H9 (cell line): ENCODE data around the gene GPI. TPM values are rescaled to one million over a fixed set of nuclear protein-coding genes. Genes with fewer than 3 reads are reported as not detected.

Source experiments
- DNase-seq: peaks from one replicate; pipeline ENCODE4 v3.0.0-alpha.2; 2017
- H2AFZ ChIP-seq: one replicate; pipeline ENCODE4 v1.6.1; 2013; ENCODE audit warnings: mild to moderate bottlenecking, low read length, control low read depth, moderate library complexity
- H2AK5ac ChIP-seq: 2 replicates; pipeline ENCODE4 v1.6.1; 2013; ENCODE audit warnings: low read length, control low read depth, mixed read lengths; ENCODE audit not compliant: insufficient read length
- H2BK120ac ChIP-seq: one replicate; pipeline ENCODE4 v1.6.1; 2013; ENCODE audit warnings: low read depth, mild to moderate bottlenecking, low read length, control low read depth, inconsistent platforms; ENCODE audit not compliant: poor library complexity, severe bottlenecking
- H2BK12ac ChIP-seq: 2 replicates; pipeline ENCODE4 v1.6.1; 2013; ENCODE audit warnings: low read length, control low read depth, mixed read lengths, low read depth; ENCODE audit not compliant: insufficient read length
- H2BK15ac ChIP-seq: 2 replicates; pipeline ENCODE4 v1.6.1; 2013; ENCODE audit warnings: low read depth, low read length, control low read depth
- H2BK20ac ChIP-seq: one replicate; pipeline ENCODE4 v1.6.1; 2013; ENCODE audit warnings: low read depth, mild to moderate bottlenecking, low read length, control low read depth, inconsistent platforms; ENCODE audit not compliant: poor library complexity, severe bottlenecking
- H2BK5ac ChIP-seq: 2 replicates; pipeline ENCODE4 v1.6.1; 2013; ENCODE audit warnings: low read length, control low read depth, mixed read lengths; ENCODE audit not compliant: insufficient read length
- H3K14ac ChIP-seq: 2 replicates; pipeline ENCODE4 v1.6.1; 2013; ENCODE audit warnings: low read length, control low read depth; ENCODE audit not compliant: insufficient read depth
- H3K18ac ChIP-seq: 2 replicates; pipeline ENCODE4 v1.6.1; 2013; ENCODE audit warnings: low read depth, mild to moderate bottlenecking, mixed read lengths, low read length, control low read depth; ENCODE audit not compliant: insufficient read length
- H3K23ac ChIP-seq: 2 replicates; pipeline ENCODE4 v1.6.1; 2013; ENCODE audit warnings: low read length, control low read depth, mixed read lengths, low read depth; ENCODE audit not compliant: insufficient read length
- H3K23me2 ChIP-seq: 2 replicates; pipeline ENCODE4 v1.6.1; 2013; ENCODE audit warnings: low read depth, mild to moderate bottlenecking, mixed read lengths, low read length, control low read depth; ENCODE audit not compliant: insufficient read length, poor library complexity, severe bottlenecking
- H3K27ac ChIP-seq: 2 replicates; pipeline ENCODE4 v1.5.1; 2013; ENCODE audit warnings: low read length, control low read depth, mixed read lengths, low read depth; ENCODE audit not compliant: insufficient read length
- H3K27me3 ChIP-seq: 2 replicates; pipeline ENCODE4 v1.6.1; 2013; ENCODE audit warnings: low read length, control low read depth, inconsistent platforms; ENCODE audit not compliant: insufficient read depth
- H3K4ac ChIP-seq: 2 replicates; pipeline ENCODE4 v1.6.1; 2013; ENCODE audit warnings: low read depth, mild to moderate bottlenecking, control low read depth, inconsistent platforms, low read length, moderate library complexity
- H3K4me1 ChIP-seq: 2 replicates; pipeline ENCODE4 v1.6.1; 2013; ENCODE audit warnings: low read length, control low read depth, inconsistent platforms; ENCODE audit not compliant: insufficient read depth
- H3K4me2 ChIP-seq: 2 replicates; pipeline ENCODE4 v1.6.1; 2013; ENCODE audit warnings: low read length, control low read depth, mixed read lengths; ENCODE audit not compliant: insufficient read length, insufficient read depth
- H3K56ac ChIP-seq: 2 replicates; pipeline ENCODE4 v1.6.1; 2013; ENCODE audit warnings: low read depth, mild to moderate bottlenecking, mixed read lengths, low read length, control low read depth; ENCODE audit not compliant: insufficient read length
- H3K79me1 ChIP-seq: 2 replicates; pipeline ENCODE4 v1.6.1; 2013; ENCODE audit warnings: low read depth, mild to moderate bottlenecking, moderate library complexity, low read length, control low read depth, inconsistent platforms; ENCODE audit not compliant: insufficient read depth, poor library complexity, severe bottlenecking
- H3K79me2 ChIP-seq: 2 replicates; pipeline ENCODE4 v1.6.1; 2013; ENCODE audit warnings: low read length, control low read depth, inconsistent platforms; ENCODE audit not compliant: insufficient read depth
- H3K9ac ChIP-seq: 2 replicates; pipeline ENCODE4 v1.6.1; 2013; ENCODE audit warnings: low read length, control low read depth, mixed read lengths; ENCODE audit not compliant: insufficient read length; ENCODE audit errors: extremely low read depth
- H3K9me3 ChIP-seq: one replicate; pipeline ENCODE4 v1.6.1; 2013; ENCODE audit warnings: low read depth, low read length, inconsistent platforms; ENCODE audit not compliant: control insufficient read depth
- H3T11ph ChIP-seq: one replicate; pipeline ENCODE4 v1.6.1; 2013; ENCODE audit warnings: mild to moderate bottlenecking, low read length, control low read depth, inconsistent platforms
- H4K20me1 ChIP-seq: one replicate; pipeline ENCODE4 v1.6.1; 2013; ENCODE audit not compliant: control insufficient read depth, insufficient read length, insufficient read depth
- H4K5ac ChIP-seq: 2 replicates; pipeline ENCODE4 v1.6.1; 2013; ENCODE audit warnings: low read depth, mild to moderate bottlenecking, mixed read lengths, low read length, control low read depth; ENCODE audit not compliant: insufficient read length
- H4K8ac ChIP-seq: replicated peaks from 2 replicates; pipeline ENCODE4 v1.6.1; 2013; ENCODE audit warnings: low read length, control low read depth, mixed read lengths, low read depth; ENCODE audit not compliant: insufficient read length
- H4K91ac ChIP-seq: 2 replicates; pipeline ENCODE4 v1.6.1; 2013; ENCODE audit warnings: low read depth, mild to moderate bottlenecking, moderate library complexity, mixed read lengths, low read length, control low read depth; ENCODE audit not compliant: insufficient read length
- H3K27ac Mint-ChIP-seq, 3 experiments: 2 replicates in 2 of 3; 3 replicates in 1 of 3; pipeline ENCODE4 v1.8.0; 2020 to 2021; ENCODE audit warnings: mixed read lengths in 3 of 3, mild to moderate bottlenecking in 1 of 3, moderate library complexity in 1 of 3
- H3K27me3 Mint-ChIP-seq: 2 replicates; pipeline ENCODE4 v1.8.0; 2021; ENCODE audit warnings: low read depth, mild to moderate bottlenecking, moderate library complexity, mixed read lengths
- H3K36me3 Mint-ChIP-seq, 3 experiments: 2 replicates in 2 of 3; 3 replicates in 1 of 3; pipeline ENCODE4 v1.8.0; 2020 to 2021; ENCODE audit warnings: low read depth in 3 of 3, mixed read lengths in 3 of 3; ENCODE audit not compliant: insufficient read depth in 1 of 3
- H3K4me1 Mint-ChIP-seq, 2 experiments: 2 replicates each; pipeline ENCODE4 v1.8.0; 2020; ENCODE audit warnings: mixed read lengths in 2 of 2
- H3K4me3 Mint-ChIP-seq, 2 experiments: 2 replicates in 1 of 2; 3 replicates in 1 of 2; pipeline ENCODE4 v1.8.0; 2020 to 2021; ENCODE audit warnings: mild to moderate bottlenecking in 2 of 2, mixed read lengths in 2 of 2, moderate library complexity in 1 of 2
- H3K9me3 Mint-ChIP-seq, 2 experiments: 2 replicates in 1 of 2; 3 replicates in 1 of 2; pipeline ENCODE4 v1.8.0; 2020; ENCODE audit warnings: mild to moderate bottlenecking in 2 of 2, mixed read lengths in 2 of 2, moderate library complexity in 1 of 2
- CTCF ChIP-seq: fragments of 200-600 bp; sonication (generic); conservative IDR thresholded peaks from 3 replicates; pipeline ENCODE4 v1.8.0; 2021; ENCODE audit warnings: antibody characterized with exemption, mild to moderate bottlenecking
- WGBS: extraction: QIAGEN DNeasy Blood & Tissue Kit; methylation state at CpG from one replicate; pipeline ENCODE4 v1.1.7; 2013; ENCODE audit warnings: missing lambda C conversion rate, low lambda C conversion rate, mixed read lengths; ENCODE audit not compliant: insufficient read length; ENCODE audit errors: extremely low coverage; 5-methylcytosine and 5-hydroxymethylcytosine counted together
- total RNA-seq: library from RNA; stranded (reverse); gene quantifications from 2 replicates; pipeline ENCODE4 v1.2.1, GENCODE V29; 2021

Gene GPI
- total RNA-seq, 1 experiment from 2014 or later = 373 TPM

- Histone ChIP-seq H3K79me2 (peaks cover 38% of the 10 kb centered on the region; the same call in 1 of the 2 replicates), H3K14ac (no peak overlapping the region), H3K23me2 (peaks cover 3% of the 10 kb centered on the region), H3T11ph (no peak overlapping the region), H2BK20ac (no peak overlapping the region), H2BK5ac (no peak overlapping the region), H2BK12ac (no peak overlapping the region), H3K23ac (no peak overlapping the region), H2AK5ac (no peak overlapping the region), H3K18ac (no peak overlapping the region), H3K56ac (no peak overlapping the region), H4K20me1 (no peaks in the 10 kb centered on the region), H2BK120ac (no peak overlapping the region), H3K27ac (no peak overlapping the region), H3K79me1 (peaks cover 6% of the 10 kb centered on the region), H3K9me3 (no peaks in the 10 kb centered on the region), H3K4me2 (no peak overlapping the region), H3K4ac (no peak overlapping the region), H4K91ac (no peak overlapping the region), H2AFZ (no peak overlapping the region), H2BK15ac (no peak overlapping the region), H3K4me1 (no peaks in the 10 kb centered on the region; the same call in 1 of the 2 replicates), H4K5ac (no peak overlapping the region), H4K8ac (no peak overlapping the region), H3K9ac (no peak overlapping the region), H3K27me3 (no peaks in the 10 kb centered on the region)
- peak overlapping the region in 1 of 3 experiments; percentile 67; a peak in 1 of 7 replicates for H3K27ac Mint-ChIP-seq
- H3K9me3 Mint-ChIP-seq = no peaks in the 10 kb centered on the region
- TF ChIP-seq CTCF = no peak
- peaks cover 28 to 62% (median 55%) of the 10 kb centered on the region in 3 experiments for H3K36me3 Mint-ChIP-seq
- WGBS = no CpG with 5 or more reads among the region's 2 CpGs
- DNase-seq = no peak
- H3K27me3 Mint-ChIP-seq = no peaks in the 10 kb centered on the region; the same call in 1 of the 2 replicates
- peaks cover 15 to 24% of the 10 kb centered on the region in 2 experiments for H3K4me1 Mint-ChIP-seq
- no peak overlapping the region for H3K4me3 Mint-ChIP-seq
Observed at GRCh38 chr19:34431681-34432402, 66.8 kb downstream of the GPI start.
